Vagina (tissue), 2 donors: ENCODE data around the gene NEK9. TPM values are rescaled to one million over a fixed set of nuclear protein-coding genes. Genes with fewer than 3 reads are reported as not detected.
A peak's percentile ranks its signal among the peaks of the same experiment; 100 is the strongest.
"Not testable (repeated sequence)": the region's sequence is repeated elsewhere in the genome, so short reads cannot be mapped to it uniquely, and the experiment has no call there.

Experiments used
- DNase-seq, 2 donors: peaks; one replicate each; pipeline ENCODE4 v3.0.0-alpha.2; 2017; ENCODE audit errors: extremely low spot score in 2 of 2
- H3K27ac ChIP-seq: fragments of 200-600 bp; sonication (generic); one replicate; pipeline ENCODE4 v1.5.1; 2019
- H3K27me3 ChIP-seq: fragments of 200-600 bp; sonication (generic); one replicate; pipeline ENCODE4 v1.5.1; 2019
- H3K36me3 ChIP-seq, 2 donors: fragments of 200-600 bp; sonication (generic); one replicate each; pipeline ENCODE4 v1.5.1; 2017 to 2019
- H3K4me1 ChIP-seq: fragments of 200-600 bp; sonication (generic); one replicate; pipeline ENCODE4 v1.5.1; 2019
- H3K4me3 ChIP-seq, 2 donors: fragments of 200-600 bp; sonication (generic); 1 replicate in 1 of 2; 2 replicates in 1 of 2; pipeline ENCODE4 v1.5.1; 2016 to 2019
- H3K9me3 ChIP-seq: fragments of 200-600 bp; sonication (generic); one replicate; pipeline ENCODE4 v1.5.1; 2019
- CTCF ChIP-seq, 3 experiments: fragments of 450-650 bp in 2 of 3; fragments of 200-600 bp in 1 of 3; sonication (generic) in 1 of 3; IDR thresholded peaks; one replicate each; pipeline ENCODE4 v1.5.1; 2017 to 2019; ENCODE audit warnings: antibody characterized with exemption in 3 of 3, mild to moderate bottlenecking in 2 of 3, moderate library complexity in 2 of 3
- POLR2A ChIP-seq, 2 donors: fragments of 450-650 bp; IDR thresholded peaks; one replicate each; pipeline ENCODE4 v1.6.1; 2017; ENCODE audit warnings: antibody characterized with exemption in 2 of 2, mild to moderate bottlenecking in 2 of 2, moderate library complexity in 2 of 2
- POLR2AphosphoS5 ChIP-seq, 2 donors: sonication (generic); formaldehyde crosslinking; IDR thresholded peaks; one replicate each; pipeline ENCODE4 v1.9.0; 2017; ENCODE audit warnings: antibody characterized with exemption in 2 of 2, mild to moderate bottlenecking in 2 of 2, low read depth in 1 of 2; ENCODE audit not compliant: insufficient read depth in 1 of 2
- intact Hi-C: fragments of 100-400 bp; cut with DNase I; formaldehyde crosslinking; loops from one replicate; pipeline ENCODE4 v1.15.1; 2023
- total RNA-seq: library from RNA; depleted of rRNA; stranded (reverse); fragments of >200 nt; gene quantifications from one replicate; pipeline ENCODE4 v1.2.3, GENCODE V29; 2016

Gene NEK9
- total RNA-seq, 1 donor from 2014 or later = 58.4 TPM

GRCh38 chr14:75155169-75155568, 28.3 kb upstream of the NEK9 start:
- intact Hi-C loops = no loop called here
- Histone ChIP-seq H3K4me1 (peaks cover 34% of the 10 kb centered on the region), H3K4me3 (no peak overlapping the region), H3K36me3 (peaks cover 0 to 17% of the 10 kb centered on the region in 2 donors), H3K27ac (no peak overlapping the region), H3K27me3 (no peaks in the 10 kb centered on the region), H3K9me3 (no peaks in the 10 kb centered on the region)
- no peak for TF ChIP-seq POLR2AphosphoS5 (IDR thresholded peaks at IDR 0.05; ENCODE audit: insufficient read depth in 1 of 2, low read depth in 1 of 2)
- TF ChIP-seq POLR2A (IDR thresholded peaks at IDR 0.05) = no peak
- TF ChIP-seq CTCF (IDR thresholded peaks at IDR 0.05) = no peak
- DNase-seq = no peak

GRCh38 chr14:75153295-75153694, 26.4 kb upstream of the NEK9 start:
- no peak for DNase-seq
- H3K36me3 ChIP-seq = peaks cover 0 to 27% of the 10 kb centered on the region in 2 donors
- H3K27ac ChIP-seq = no peak overlapping the region
- no peaks in the 10 kb centered on the region for H3K9me3 ChIP-seq
- H3K4me1 ChIP-seq = peaks cover 41% of the 10 kb centered on the region
- no peak overlapping the region for H3K4me3 ChIP-seq
- H3K27me3 ChIP-seq = no peaks in the 10 kb centered on the region
- intact Hi-C loops = no loop called here
- TF ChIP-seq POLR2AphosphoS5 (IDR thresholded peaks at IDR 0.05; ENCODE audit: insufficient read depth in 1 of 2, low read depth in 1 of 2) = no peak

GRCh38 chr14:75151851-75152250, 25.0 kb upstream of the NEK9 start:
- intact Hi-C loops = no loop called here
- H3K4me3 ChIP-seq = no peak overlapping the region
- no peaks in the 10 kb centered on the region for H3K9me3 ChIP-seq
- TF ChIP-seq POLR2A (IDR thresholded peaks at IDR 0.05) (no peak), POLR2AphosphoS5 (IDR thresholded peaks at IDR 0.05; ENCODE audit: insufficient read depth in 1 of 2, low read depth in 1 of 2) (no peak), CTCF (IDR thresholded peaks at IDR 0.05) (no peak)
- no peaks in the 10 kb centered on the region for H3K27me3 ChIP-seq
- no peak overlapping the region for H3K27ac ChIP-seq
- H3K36me3 ChIP-seq = peaks cover 0 to 27% of the 10 kb centered on the region in 2 donors
- H3K4me1 ChIP-seq = peaks cover 52% of the 10 kb centered on the region
- DNase-seq = no peak

DNA sequence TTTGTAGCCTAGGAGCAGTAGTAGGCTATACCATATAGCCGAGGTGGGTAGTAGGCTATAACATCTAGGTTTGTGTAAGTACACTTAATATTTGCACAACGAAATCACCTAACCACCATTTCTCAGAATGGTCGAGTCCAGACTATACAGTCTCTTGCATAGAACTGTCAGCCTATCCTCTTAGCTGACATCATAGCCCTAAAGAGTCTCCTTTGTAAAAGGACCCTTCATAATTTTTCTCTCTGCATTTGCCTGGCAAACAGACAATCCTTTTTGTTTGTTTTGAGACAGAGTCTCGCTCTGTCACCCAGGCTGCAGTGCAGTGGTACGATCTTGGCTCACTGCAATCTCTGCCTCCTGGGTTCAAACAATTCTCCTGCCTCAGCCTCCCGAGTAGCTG, 23.8 kb upstream of the NEK9 start:
- H3K4me3 ChIP-seq, intact Hi-C loops, H3K27me3 ChIP-seq, DNase-seq, H3K9me3 ChIP-seq: not testable (repeated sequence)
- H3K4me1 ChIP-seq = peaks cover 58% of the 10 kb centered on the region
- peaks cover 0 to 27% of the 10 kb centered on the region in 2 donors for H3K36me3 ChIP-seq
- H3K27ac ChIP-seq = peak overlapping the region; percentile 3

DNA sequence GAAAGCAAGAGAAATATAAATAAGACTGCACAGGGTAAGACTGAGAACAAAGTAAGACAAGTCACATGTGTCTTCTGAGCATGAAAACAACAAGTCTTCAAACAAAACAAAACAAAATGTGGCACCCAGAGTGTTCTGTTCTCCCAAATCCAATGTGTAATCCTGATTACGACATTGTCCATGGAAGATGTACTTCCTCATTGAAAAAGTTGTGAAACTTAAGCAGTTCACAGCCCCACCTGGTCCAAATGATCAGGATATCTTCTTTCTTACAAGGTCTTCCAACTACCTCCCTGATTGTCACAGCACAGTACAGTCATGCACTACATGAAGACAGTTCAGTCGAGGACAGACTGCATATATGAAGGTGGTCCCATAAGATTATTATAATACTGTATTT, 23.3 kb upstream of the NEK9 start:
- H3K4me3 ChIP-seq = no peak overlapping the region
- TF ChIP-seq POLR2A (IDR thresholded peaks at IDR 0.05) (no peak), POLR2AphosphoS5 (IDR thresholded peaks at IDR 0.05; ENCODE audit: insufficient read depth in 1 of 2, low read depth in 1 of 2) (peak in 1 of 2 donors; percentile 71), CTCF (IDR thresholded peaks at IDR 0.05) (no peak)
- H3K27me3 ChIP-seq = no peaks in the 10 kb centered on the region
- no peak for DNase-seq
- peaks cover 58% of the 10 kb centered on the region for H3K4me1 ChIP-seq
- H3K9me3 ChIP-seq = no peaks in the 10 kb centered on the region
- H3K27ac ChIP-seq = peak overlapping the region; percentile 84
- intact Hi-C loops = no loop called here
- peaks cover 0 to 27% of the 10 kb centered on the region in 2 donors for H3K36me3 ChIP-seq

GRCh38 chr14:75147423-75148071, 20.7 kb upstream of the NEK9 start:
- H3K4me1 ChIP-seq = peaks cover 69% of the 10 kb centered on the region
- no peaks in the 10 kb centered on the region for H3K9me3 ChIP-seq
- peaks cover 0 to 27% of the 10 kb centered on the region in 2 donors for H3K36me3 ChIP-seq
- DNase-seq = peak in 1 of 2 donors; percentile 89
- peak overlapping the region; percentile 84 for H3K27ac ChIP-seq
- TF ChIP-seq POLR2A (IDR thresholded peaks at IDR 0.05) (no peak), CTCF (IDR thresholded peaks at IDR 0.05) (peak in 1 of 3 experiments; percentile 23), POLR2AphosphoS5 (IDR thresholded peaks at IDR 0.05; ENCODE audit: insufficient read depth in 1 of 2, low read depth in 1 of 2) (no peak)
- H3K27me3 ChIP-seq = no peaks in the 10 kb centered on the region
- intact Hi-C loops = no loop called here
- H3K4me3 ChIP-seq = no peak overlapping the region
